Liver (tissue), 9 donors: ENCODE measurements around the gene RPS6KA2. TPM values are rescaled to one million over a fixed set of nuclear protein-coding genes. Genes with fewer than 3 reads are reported as not detected.

Experiments used
- DNase-seq: peaks from one replicate; pipeline ENCODE4 v3.0.0-alpha.2; 2017; ENCODE audit warnings: low spot score
- H3K27ac ChIP-seq, 2 donors: one replicate each; pipeline ENCODE4 v1.7.0; 2013; ENCODE audit warnings: inconsistent platforms in 2 of 2, low read length in 2 of 2, control low read depth in 1 of 2, low read depth in 1 of 2, mild to moderate bottlenecking in 1 of 2
- H3K27me3 ChIP-seq, 4 donors: one replicate each; pipeline versions ENCODE4 v1.6.1 to v1.7.0; 2013; ENCODE audit warnings: low read length in 3 of 4, inconsistent platforms in 1 of 4, mild to moderate bottlenecking in 1 of 4, moderate library complexity in 1 of 4; ENCODE audit not compliant: control insufficient read depth in 4 of 4, insufficient read depth in 4 of 4
- H3K36me3 ChIP-seq, 4 donors: one replicate each; pipeline versions ENCODE4 v1.6.1 to v1.7.0; 2013; ENCODE audit warnings: low read length in 3 of 4, mild to moderate bottlenecking in 3 of 4, low read depth in 1 of 4, moderate library complexity in 1 of 4; ENCODE audit not compliant: control insufficient read depth in 4 of 4, insufficient read depth in 3 of 4
- H3K4me1 ChIP-seq, 4 donors: one replicate each; pipeline versions ENCODE4 v1.6.1 to v1.7.0; 2013; ENCODE audit warnings: low read length in 3 of 4, mild to moderate bottlenecking in 3 of 4, moderate library complexity in 1 of 4; ENCODE audit not compliant: control insufficient read depth in 4 of 4, insufficient read depth in 4 of 4
- H3K4me3 ChIP-seq, 3 donors: one replicate each; pipeline versions ENCODE4 v1.6.1 to v1.7.0; 2013; ENCODE audit warnings: low read length in 3 of 3, control low read depth in 1 of 3, low read depth in 1 of 3, mild to moderate bottlenecking in 1 of 3
- H3K9ac ChIP-seq, 2 donors: one replicate each; pipeline ENCODE4 v1.7.0; 2013; ENCODE audit warnings: low read length in 2 of 2, mild to moderate bottlenecking in 2 of 2, moderate library complexity in 2 of 2, control low read depth in 1 of 2, low read depth in 1 of 2
- H3K9me3 ChIP-seq, 4 donors: one replicate each; pipeline versions ENCODE4 v1.6.1 to v1.7.0; 2013; ENCODE audit warnings: low read length in 3 of 4; ENCODE audit not compliant: control insufficient read depth in 4 of 4
- ATF3 ChIP-seq: IDR thresholded peaks from 2 replicates; pipeline ENCODE4 v1.6.1; 2016; ENCODE audit warnings: antibody characterized with exemption
- EGR1 ChIP-seq, 2 donors: IDR thresholded peaks; 2 replicates each; pipeline ENCODE4 v1.6.1; 2016 to 2018; ENCODE audit warnings: antibody characterized with exemption in 2 of 2, low read depth in 2 of 2
- FOXA1 ChIP-seq: IDR thresholded peaks from 2 replicates; pipeline ENCODE4 v1.6.1; 2016; ENCODE audit warnings: antibody characterized with exemption
- GABPA ChIP-seq, 2 donors: IDR thresholded peaks in 1 of 2; conservative IDR thresholded peaks in 1 of 2; 2 replicates each; pipeline ENCODE4 v1.6.1; 2016; ENCODE audit warnings: antibody characterized with exemption in 2 of 2, mild to moderate bottlenecking in 1 of 2, moderate library complexity in 1 of 2
- HNF4A ChIP-seq, 2 donors: conservative IDR thresholded peaks; 2 replicates each; pipeline ENCODE4 v1.6.1; 2016; ENCODE audit warnings: antibody characterized with exemption in 2 of 2, mild to moderate bottlenecking in 2 of 2
- JUND ChIP-seq, 2 donors: IDR thresholded peaks; 2 replicates each; pipeline ENCODE4 v1.6.1; 2016; ENCODE audit warnings: antibody characterized with exemption in 2 of 2
- MAX ChIP-seq: IDR thresholded peaks from 2 replicates; pipeline ENCODE4 v1.6.1; 2016; ENCODE audit warnings: antibody characterized with exemption
- RAD21 ChIP-seq, 2 donors: IDR thresholded peaks; 2 replicates each; pipeline ENCODE4 v1.6.1; 2016; ENCODE audit warnings: antibody characterized with exemption in 2 of 2, mild to moderate bottlenecking in 2 of 2
- SP1 ChIP-seq: IDR thresholded peaks from 2 replicates; pipeline ENCODE4 v1.6.1; 2018; ENCODE audit warnings: antibody characterized with exemption, mild to moderate bottlenecking
- WGBS: extraction: QIAGEN DNeasy Blood & Tissue Kit; methylation state at CpG from one replicate; pipeline ENCODE4 v1.1.7; 2013; 5-methylcytosine and 5-hydroxymethylcytosine counted together
- polyA plus RNA-seq, 2 donors: library from polyadenylated mRNA; stranded (reverse) in 1 of 2; unstranded in 1 of 2; fragments of 200-250 nt in 1 of 2; fragments of >200 nt in 1 of 2; fragmentation: Nextera tagmentation in 1 of 2; extraction: Ambion mirVana in 1 of 2; gene quantifications; one replicate each; pipeline versions ENCODE4 v1.2.1 to v1.2.3, GENCODE V29; 2013 to 2015
- total RNA-seq, 2 donors: library from RNA; depleted of rRNA; stranded (reverse); fragments of >200 nt; gene quantifications; one replicate each; pipeline ENCODE4 v1.2.3, GENCODE V29; 2014
- TF ChIP-seq, protein P1 (sequence below): IDR thresholded peaks from 2 replicates; pipeline ENCODE4 v1.6.1; 2016; ENCODE audit warnings: antibody characterized with exemption
- donor health status: healthy.
- donor health status: healthy.
- donor health status: healthy.
- donor health status: healthy.
- donor health status: healthy.

RPS6KA2 gene
- total and polyA plus RNA-seq, 4 donors = 2.5 to 9.0 (median 5.0) TPM

GRCh38 chr6:166456395-166457156 is 170.5 kb downstream of the RPS6KA2 start:
- WGBS = 82% methylated on average over 6 of the region's 6 CpGs

GRCh38 chr6:166454692-166455515 is 172.1 kb downstream of the RPS6KA2 start:
- no peaks in the 10 kb centered on the region for H3K9me3 ChIP-seq
- peaks cover 0 to 2% (median 0%) of the 10 kb centered on the region in 4 donors for H3K36me3 ChIP-seq
- H3K9ac ChIP-seq = no peak overlapping the region
- H3K27me3 ChIP-seq = no peaks in the 10 kb centered on the region
- WGBS = 97% methylated on average over 25 of the region's 25 CpGs
- DNase-seq = no peak
- no peak for TF ChIP-seq ATF3
- TF ChIP-seq SP1 = no peak
- TF ChIP-seq MAX = no peak
- no peak for TF ChIP-seq JUND (IDR thresholded peaks at IDR 0.05)
- no peak for TF ChIP-seq EGR1 (IDR thresholded peaks at IDR 0.05; ENCODE audit: low read depth in 2 of 2)
- TF ChIP-seq HNF4A (conservative IDR thresholded peaks at IDR 0.05) = no peak
- TF ChIP-seq, protein P1, sequence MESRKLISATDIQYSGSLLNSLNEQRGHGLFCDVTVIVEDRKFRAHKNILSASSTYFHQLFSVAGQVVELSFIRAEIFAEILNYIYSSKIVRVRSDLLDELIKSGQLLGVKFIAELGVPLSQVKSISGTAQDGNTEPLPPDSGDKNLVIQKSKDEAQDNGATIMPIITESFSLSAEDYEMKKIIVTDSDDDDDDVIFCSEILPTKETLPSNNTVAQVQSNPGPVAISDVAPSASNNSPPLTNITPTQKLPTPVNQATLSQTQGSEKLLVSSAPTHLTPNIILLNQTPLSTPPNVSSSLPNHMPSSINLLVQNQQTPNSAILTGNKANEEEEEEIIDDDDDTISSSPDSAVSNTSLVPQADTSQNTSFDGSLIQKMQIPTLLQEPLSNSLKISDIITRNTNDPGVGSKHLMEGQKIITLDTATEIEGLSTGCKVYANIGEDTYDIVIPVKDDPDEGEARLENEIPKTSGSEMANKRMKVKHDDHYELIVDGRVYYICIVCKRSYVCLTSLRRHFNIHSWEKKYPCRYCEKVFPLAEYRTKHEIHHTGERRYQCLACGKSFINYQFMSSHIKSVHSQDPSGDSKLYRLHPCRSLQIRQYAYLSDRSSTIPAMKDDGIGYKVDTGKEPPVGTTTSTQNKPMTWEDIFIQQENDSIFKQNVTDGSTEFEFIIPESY = no peak
- no peak for TF ChIP-seq FOXA1
- TF ChIP-seq GABPA (IDR thresholded peaks at IDR 0.05 in 1 of 2, conservative IDR thresholded peaks at IDR 0.05 in 1 of 2) = no peak
- no peaks in the 10 kb centered on the region for H3K4me1 ChIP-seq
- H3K27ac ChIP-seq = no peak overlapping the region
- H3K4me3 ChIP-seq = no peak overlapping the region

More at GRCh38 chr6:166456395-166457156, 170.5 kb downstream of the RPS6KA2 start:
- Histone ChIP-seq H3K27me3 (no peaks in the 10 kb centered on the region), H3K4me3 (no peak overlapping the region), H3K9ac (no peak overlapping the region), H3K4me1 (no peaks in the 10 kb centered on the region), H3K9me3 (no peaks in the 10 kb centered on the region), H3K27ac (no peak overlapping the region), H3K36me3 (peaks cover 0 to 2% (median 0%) of the 10 kb centered on the region in 4 donors)
- TF ChIP-seq JUND (IDR thresholded peaks at IDR 0.05) (no peak), SP1 (no peak), HNF4A (conservative IDR thresholded peaks at IDR 0.05) (no peak), RAD21 (IDR thresholded peaks at IDR 0.05) (peak in 1 of 2 donors; percentile 12)
- no peak for DNase-seq

GRCh38 chr6:166453651-166454050 is 173.4 kb downstream of the RPS6KA2 start:
- Histone ChIP-seq H3K9ac (no peak overlapping the region), H3K27ac (no peak overlapping the region)
- 97% methylated on average over 7 of the region's 7 CpGs for WGBS

More at GRCh38 chr6:166453651-166454050, 173.4 kb downstream of the RPS6KA2 start:
- no peak overlapping the region for H3K4me3 ChIP-seq
- no peaks in the 10 kb centered on the region for H3K9me3 ChIP-seq
- TF ChIP-seq EGR1 (IDR thresholded peaks at IDR 0.05; ENCODE audit: low read depth in 2 of 2) = no peak
- TF ChIP-seq, protein P1 = no peak
- TF ChIP-seq JUND (IDR thresholded peaks at IDR 0.05) = no peak
- DNase-seq = no peak
- peaks cover 0 to 3% (median under 1%) of the 10 kb centered on the region in 4 donors for H3K36me3 ChIP-seq
- no peaks in the 10 kb centered on the region for H3K4me1 ChIP-seq
- no peaks in the 10 kb centered on the region for H3K27me3 ChIP-seq
